ENCODE data around the gene GATA6. TPM values are rescaled to one million over a fixed set of nuclear protein-coding genes. Genes with fewer than 3 reads are reported as not detected.

GATA6 gene
- total and polyA plus RNA-seq, 2 of the 8 experiments (the other 6 are each of a cell fraction or from before 2014, with no cell fraction given), result 0.09 TPM; not detected in 1

DNA sequence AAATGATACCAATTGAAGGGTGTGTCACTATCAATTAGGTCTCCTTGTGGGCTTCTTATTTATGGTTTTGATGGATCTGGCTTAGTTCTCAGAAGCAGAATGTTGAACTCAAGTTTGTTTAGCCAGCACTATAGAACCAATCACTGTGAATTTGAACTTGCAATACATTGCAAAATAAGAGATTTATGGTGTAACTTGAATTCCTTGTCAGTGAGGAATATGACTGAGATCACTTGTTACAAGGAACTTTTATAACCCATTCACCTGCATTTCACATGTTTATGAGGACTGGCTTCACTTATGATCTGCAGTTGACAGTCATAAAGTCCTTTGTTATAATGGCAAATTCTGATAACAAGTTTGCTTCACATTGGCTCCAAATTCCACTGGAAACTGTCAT is 9.8 kb downstream of the GATA6 start (continued):
- TF ChIP-seq, protein P1, sequence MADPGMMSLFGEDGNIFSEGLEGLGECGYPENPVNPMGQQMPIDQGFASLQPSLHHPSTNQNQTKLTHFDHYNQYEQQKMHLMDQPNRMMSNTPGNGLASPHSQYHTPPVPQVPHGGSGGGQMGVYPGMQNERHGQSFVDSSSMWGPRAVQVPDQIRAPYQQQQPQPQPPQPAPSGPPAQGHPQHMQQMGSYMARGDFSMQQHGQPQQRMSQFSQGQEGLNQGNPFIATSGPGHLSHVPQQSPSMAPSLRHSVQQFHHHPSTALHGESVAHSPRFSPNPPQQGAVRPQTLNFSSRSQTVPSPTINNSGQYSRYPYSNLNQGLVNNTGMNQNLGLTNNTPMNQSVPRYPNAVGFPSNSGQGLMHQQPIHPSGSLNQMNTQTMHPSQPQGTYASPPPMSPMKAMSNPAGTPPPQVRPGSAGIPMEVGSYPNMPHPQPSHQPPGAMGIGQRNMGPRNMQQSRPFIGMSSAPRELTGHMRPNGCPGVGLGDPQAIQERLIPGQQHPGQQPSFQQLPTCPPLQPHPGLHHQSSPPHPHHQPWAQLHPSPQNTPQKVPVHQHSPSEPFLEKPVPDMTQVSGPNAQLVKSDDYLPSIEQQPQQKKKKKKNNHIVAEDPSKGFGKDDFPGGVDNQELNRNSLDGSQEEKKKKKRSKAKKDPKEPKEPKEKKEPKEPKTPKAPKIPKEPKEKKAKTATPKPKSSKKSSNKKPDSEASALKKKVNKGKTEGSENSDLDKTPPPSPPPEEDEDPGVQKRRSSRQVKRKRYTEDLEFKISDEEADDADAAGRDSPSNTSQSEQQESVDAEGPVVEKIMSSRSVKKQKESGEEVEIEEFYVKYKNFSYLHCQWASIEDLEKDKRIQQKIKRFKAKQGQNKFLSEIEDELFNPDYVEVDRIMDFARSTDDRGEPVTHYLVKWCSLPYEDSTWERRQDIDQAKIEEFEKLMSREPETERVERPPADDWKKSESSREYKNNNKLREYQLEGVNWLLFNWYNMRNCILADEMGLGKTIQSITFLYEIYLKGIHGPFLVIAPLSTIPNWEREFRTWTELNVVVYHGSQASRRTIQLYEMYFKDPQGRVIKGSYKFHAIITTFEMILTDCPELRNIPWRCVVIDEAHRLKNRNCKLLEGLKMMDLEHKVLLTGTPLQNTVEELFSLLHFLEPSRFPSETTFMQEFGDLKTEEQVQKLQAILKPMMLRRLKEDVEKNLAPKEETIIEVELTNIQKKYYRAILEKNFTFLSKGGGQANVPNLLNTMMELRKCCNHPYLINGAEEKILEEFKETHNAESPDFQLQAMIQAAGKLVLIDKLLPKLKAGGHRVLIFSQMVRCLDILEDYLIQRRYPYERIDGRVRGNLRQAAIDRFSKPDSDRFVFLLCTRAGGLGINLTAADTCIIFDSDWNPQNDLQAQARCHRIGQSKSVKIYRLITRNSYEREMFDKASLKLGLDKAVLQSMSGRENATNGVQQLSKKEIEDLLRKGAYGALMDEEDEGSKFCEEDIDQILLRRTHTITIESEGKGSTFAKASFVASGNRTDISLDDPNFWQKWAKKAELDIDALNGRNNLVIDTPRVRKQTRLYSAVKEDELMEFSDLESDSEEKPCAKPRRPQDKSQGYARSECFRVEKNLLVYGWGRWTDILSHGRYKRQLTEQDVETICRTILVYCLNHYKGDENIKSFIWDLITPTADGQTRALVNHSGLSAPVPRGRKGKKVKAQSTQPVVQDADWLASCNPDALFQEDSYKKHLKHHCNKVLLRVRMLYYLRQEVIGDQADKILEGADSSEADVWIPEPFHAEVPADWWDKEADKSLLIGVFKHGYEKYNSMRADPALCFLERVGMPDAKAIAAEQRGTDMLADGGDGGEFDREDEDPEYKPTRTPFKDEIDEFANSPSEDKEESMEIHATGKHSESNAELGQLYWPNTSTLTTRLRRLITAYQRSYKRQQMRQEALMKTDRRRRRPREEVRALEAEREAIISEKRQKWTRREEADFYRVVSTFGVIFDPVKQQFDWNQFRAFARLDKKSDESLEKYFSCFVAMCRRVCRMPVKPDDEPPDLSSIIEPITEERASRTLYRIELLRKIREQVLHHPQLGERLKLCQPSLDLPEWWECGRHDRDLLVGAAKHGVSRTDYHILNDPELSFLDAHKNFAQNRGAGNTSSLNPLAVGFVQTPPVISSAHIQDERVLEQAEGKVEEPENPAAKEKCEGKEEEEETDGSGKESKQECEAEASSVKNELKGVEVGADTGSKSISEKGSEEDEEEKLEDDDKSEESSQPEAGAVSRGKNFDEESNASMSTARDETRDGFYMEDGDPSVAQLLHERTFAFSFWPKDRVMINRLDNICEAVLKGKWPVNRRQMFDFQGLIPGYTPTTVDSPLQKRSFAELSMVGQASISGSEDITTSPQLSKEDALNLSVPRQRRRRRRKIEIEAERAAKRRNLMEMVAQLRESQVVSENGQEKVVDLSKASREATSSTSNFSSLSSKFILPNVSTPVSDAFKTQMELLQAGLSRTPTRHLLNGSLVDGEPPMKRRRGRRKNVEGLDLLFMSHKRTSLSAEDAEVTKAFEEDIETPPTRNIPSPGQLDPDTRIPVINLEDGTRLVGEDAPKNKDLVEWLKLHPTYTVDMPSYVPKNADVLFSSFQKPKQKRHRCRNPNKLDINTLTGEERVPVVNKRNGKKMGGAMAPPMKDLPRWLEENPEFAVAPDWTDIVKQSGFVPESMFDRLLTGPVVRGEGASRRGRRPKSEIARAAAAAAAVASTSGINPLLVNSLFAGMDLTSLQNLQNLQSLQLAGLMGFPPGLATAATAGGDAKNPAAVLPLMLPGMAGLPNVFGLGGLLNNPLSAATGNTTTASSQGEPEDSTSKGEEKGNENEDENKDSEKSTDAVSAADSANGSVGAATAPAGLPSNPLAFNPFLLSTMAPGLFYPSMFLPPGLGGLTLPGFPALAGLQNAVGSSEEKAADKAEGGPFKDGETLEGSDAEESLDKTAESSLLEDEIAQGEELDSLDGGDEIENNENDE (IDR thresholded peaks at IDR 0.05; ENCODE audit: insufficient replicate concordance, low read length), result no peak
- TF ChIP-seq TCF12 (IDR thresholded peaks at IDR 0.05; ENCODE audit: low read depth, low read length), result no peak
- TF ChIP-seq ATF2 (IDR thresholded peaks at IDR 0.05; ENCODE audit: low read length), result no peak
- no peak for TF ChIP-seq POU5F1 (IDR thresholded peaks at IDR 0.05; ENCODE audit: low read depth, low read length)
- no peak for TF ChIP-seq RFX5 (IDR thresholded peaks at IDR 0.05; ENCODE audit: borderline replicate concordance, low read depth, low read length)
